Measurements from ENCODE around the gene GPRC5B. TPM values are rescaled to one million over a fixed set of nuclear protein-coding genes. Genes with fewer than 3 reads are reported as not detected.

GPRC5B gene
- polyA plus RNA-seq, 2 of the 4 experiments (the other 2 are of a cell fraction) = 12.8 to 19.1 TPM

- CTCF ChIA-PET = interaction anchor here (0.6 to 17.4 kb wide), 23 partner anchors 8 to 494 kb away, joined by 3 to 374 read pairs (median 4); no protein-coding TSS in a partner anchor
- ATAC-seq (peak; percentile 87 to 90; a peak in 5 of 6 replicates), DNase-seq (ENCODE audit: low read depth in 1 of 2, low spot score in 1 of 2) (peak; percentile 66 to 68), FAIRE-seq (peak; percentile 61)
- H3K4me1 ChIP-seq = 0 out of 3 replicates have a peak, but pooled peaks cover 4% of the 10 kb centered on the region
- POLR2A ChIA-PET = no interaction called here
- no peaks in the 10 kb centered on the region for H3K9me3 ChIP-seq
- TF ChIP-seq RAD21 (conservative IDR thresholded peaks at IDR 0.05 in 1 of 2, IDR thresholded peaks at IDR 0.05 in 1 of 2) (peak; percentile 78 to 84), USF2 (IDR thresholded peaks at IDR 0.05) (no peak), SMC3 (IDR thresholded peaks at IDR 0.05) (peak; percentile 64; the same call in 2 of the 3 replicates), GATA3 (IDR thresholded peaks at IDR 0.05; ENCODE audit: borderline replicate concordance) (no peak), BCL3 (IDR thresholded peaks at IDR 0.05) (no peak), CTCF (IDR thresholded peaks at IDR 0.05) (peak; percentile 69), JUN (IDR thresholded peaks at IDR 0.05) (no peak)
- no peak overlapping the region for H3K4me3 ChIP-seq
- no peak overlapping the region for H3K27ac ChIP-seq
- 2% methylated on average over 13 of the region's 13 CpGs for WGBS (ENCODE audit: missing lambda C conversion rate)
- H3K4me2 ChIP-seq = peak overlapping the region; percentile 52; the same call in 2 of the 3 replicates
Observed at GRCh38 chr16:19898924-19899604, 14.4 kb upstream of the GPRC5B start.

- H3K27ac ChIP-seq = no peak overlapping the region
- H3K9me3 ChIP-seq = no peaks in the 10 kb centered on the region
- ATAC-seq = peak in 1 of 2 experiments; percentile 13; a peak in 1 of 6 replicates
- H3K4me2 ChIP-seq = no peak overlapping the region
- H3K4me1 ChIP-seq = 0 out of 3 replicates have a peak, but pooled peaks cover 4% of the 10 kb centered on the region
- POLR2A ChIA-PET = no interaction called here
- H3K4me3 ChIP-seq = no peak overlapping the region
- FAIRE-seq = no peak
- 51% methylated on average over 5 of the region's 5 CpGs for WGBS (ENCODE audit: missing lambda C conversion rate)
- TF ChIP-seq JUN (IDR thresholded peaks at IDR 0.05) = no peak
- TF ChIP-seq E2F6 (IDR thresholded peaks at IDR 0.05; ENCODE audit: borderline replicate concordance, low read depth) = no peak
- no peak for TF ChIP-seq EP300 (IDR thresholded peaks at IDR 0.05)
- TF ChIP-seq ZFP36 (IDR thresholded peaks at IDR 0.05; ENCODE audit: borderline replicate concordance, partially characterized antibody) = no peak
- no peak for TF ChIP-seq CHD4 (IDR thresholded peaks at IDR 0.05; ENCODE audit: borderline replicate concordance)
- DNase-seq (ENCODE audit: low read depth in 1 of 2, low spot score in 1 of 2) = no peak
- CTCF ChIA-PET = interaction anchor here (0.7 to 17.4 kb wide), 10 partner anchors 10 to 495 kb away, joined by 3 to 374 read pairs (median 6); no protein-coding TSS in a partner anchor
Observed at GRCh38 chr16:19898166-19898565, 13.5 kb upstream of the GPRC5B start.

GRCh38 chr16:19896951-19897350, 12.3 kb upstream of the GPRC5B start:
- no peak for ATAC-seq
- TF ChIP-seq KDM5A (IDR thresholded peaks at IDR 0.05) = no peak
- TF ChIP-seq MAX (IDR thresholded peaks at IDR 0.05) = no peak
- TF ChIP-seq HOXB5 (CRISPR knock-in tag; IDR thresholded peaks at IDR 0.05) = no peak
- no peak for TF ChIP-seq USF2 (IDR thresholded peaks at IDR 0.05)
- TF ChIP-seq REST (IDR thresholded peaks at IDR 0.05) = no peak
- no peak for TF ChIP-seq CBX2 (IDR thresholded peaks at IDR 0.05; ENCODE audit: borderline replicate concordance, low read depth)
- TF ChIP-seq SREBF2 (IDR thresholded peaks at IDR 0.05) = no peak
- no peak for TF ChIP-seq HEYL (CRISPR knock-in tag; IDR thresholded peaks at IDR 0.05)
- TF ChIP-seq RAD21 (conservative IDR thresholded peaks at IDR 0.05 in 1 of 2, IDR thresholded peaks at IDR 0.05 in 1 of 2) = no peak
- TF ChIP-seq BCL3 (IDR thresholded peaks at IDR 0.05) = no peak
- no peak for TF ChIP-seq RARB (CRISPR knock-in tag; IDR thresholded peaks at IDR 0.05)
- H3K9me3 ChIP-seq = no peaks in the 10 kb centered on the region
- POLR2A ChIA-PET = no interaction called here
- no peak overlapping the region for H3K27ac ChIP-seq
- FAIRE-seq = no peak
- DNase-seq (ENCODE audit: low read depth in 1 of 2, low spot score in 1 of 2) = no peak
- H3K4me1 ChIP-seq = 0 out of 3 replicates have a peak, but pooled peaks cover 4% of the 10 kb centered on the region
- no peak overlapping the region for H3K4me2 ChIP-seq
- H3K4me3 ChIP-seq = no peak overlapping the region
- 68% methylated on average over 5 of the region's 5 CpGs for WGBS (ENCODE audit: missing lambda C conversion rate)
- CTCF ChIA-PET = interaction anchor here (1.5 to 4.0 kb wide), 4 partner anchors 10 to 488 kb away, joined by 7 to 55 read pairs (median 26); no protein-coding TSS in a partner anchor
